ENCODE data around the gene MRPS18A. TPM values are rescaled to one million over a fixed set of nuclear protein-coding genes. Genes with fewer than 3 reads are reported as not detected.
"Not testable (repeated sequence)": the region's sequence is repeated elsewhere in the genome, so short reads cannot be mapped to it uniquely, and the experiment has no call there.

MRPS18A gene
- total and polyA plus RNA-seq, 5 experiments from 2014 or later: 28.9 to 63.1 (median 53.1) TPM

GRCh38 chr6:43703512-43704429 is 16.2 kb upstream of the MRPS18A start:
- H3K9me3 Mint-ChIP-seq: peaks cover 0 to 2% (median 0%) of the 10 kb centered on the region in 9 donors
- H3K36me3 Mint-ChIP-seq: no peaks in the 10 kb centered on the region
- no peak overlapping the region for H3K4me3 Mint-ChIP-seq
- DNase-seq (no peak), ATAC-seq (no peak)
- peaks cover 0 to 27% (median 2%) of the 10 kb centered on the region in 4 donors for H3K4me1 Mint-ChIP-seq
- H3K27ac Mint-ChIP-seq: no peak overlapping the region
- POLR2A ChIA-PET: no interaction called here
- peaks cover 16 to 55% (median 17%) of the 10 kb centered on the region in 5 donors for H3K27me3 Mint-ChIP-seq

GRCh38 chr6:43702534-43703440 is 15.2 kb upstream of the MRPS18A start:
- peaks cover 0 to 2% (median 0%) of the 10 kb centered on the region in 9 donors for H3K9me3 Mint-ChIP-seq
- H3K27me3 Mint-ChIP-seq: peaks cover 17 to 55% (median 22%) of the 10 kb centered on the region in 5 donors
- peaks cover 0 to 26% (median 2%) of the 10 kb centered on the region in 4 donors for H3K4me1 Mint-ChIP-seq
- DNase-seq: no peak
- no peak overlapping the region for H3K27ac Mint-ChIP-seq
- POLR2A ChIA-PET: no interaction called here
- no peak overlapping the region for H3K4me3 Mint-ChIP-seq
- ATAC-seq: peak; percentile 47 to 57
- H3K36me3 Mint-ChIP-seq: no peaks in the 10 kb centered on the region

- H3K27ac Mint-ChIP-seq: peak overlapping the region in 1 of 10 donors; percentile 9
- H3K27me3 Mint-ChIP-seq: peaks cover 17 to 53% (median 22%) of the 10 kb centered on the region in 5 donors
- no peak for DNase-seq
Observed at GRCh38 chr6:43702171-43702533, 14.6 kb upstream of the MRPS18A start.

GRCh38 chr6:43700939-43701560 is 13.5 kb upstream of the MRPS18A start:
- H3K36me3 Mint-ChIP-seq, POLR2A ChIA-PET, H3K9me3 Mint-ChIP-seq, H3K27ac Mint-ChIP-seq, H3K4me3 Mint-ChIP-seq, ATAC-seq, DNase-seq: not testable (repeated sequence)
- H3K4me1 Mint-ChIP-seq: peaks cover 0 to 14% (median under 1%) of the 10 kb centered on the region in 4 donors
- H3K27me3 Mint-ChIP-seq: peaks cover 17 to 42% (median 22%) of the 10 kb centered on the region in 5 donors

More at GRCh38 chr6:43702171-43702533, 14.6 kb upstream of the MRPS18A start:
- Mint-ChIP-seq H3K9me3 (peaks cover 0 to 2% (median 0%) of the 10 kb centered on the region in 9 donors), H3K4me1 (peaks cover 0 to 25% (median 2%) of the 10 kb centered on the region in 4 donors), H3K36me3 (no peaks in the 10 kb centered on the region), H3K4me3 (no peak overlapping the region)
- ATAC-seq: no peak
- POLR2A ChIA-PET: no interaction called here

GRCh38 chr6:43699564-43700186 is 12.1 kb upstream of the MRPS18A start:
- DNase-seq (no peak), ATAC-seq (no peak)
- Mint-ChIP-seq H3K9me3 (peaks cover 0 to 2% (median 0%) of the 10 kb centered on the region in 9 donors), H3K36me3 (no peaks in the 10 kb centered on the region), H3K4me3 (no peak overlapping the region), H3K4me1 (peaks cover 0 to 11% (median under 1%) of the 10 kb centered on the region in 4 donors), H3K27ac (peak overlapping the region in 1 of 10 donors; percentile 72), H3K27me3 (peaks cover 11 to 47% (median 24%) of the 10 kb centered on the region in 5 donors)
- POLR2A ChIA-PET: no interaction called here

GRCh38 chr6:43698584-43699349 is 11.2 kb upstream of the MRPS18A start:
- ATAC-seq: no peak
- H3K4me1 Mint-ChIP-seq: peaks cover 0 to 9% (median under 1%) of the 10 kb centered on the region in 4 donors
- peaks cover 0 to 2% (median 0%) of the 10 kb centered on the region in 9 donors for H3K9me3 Mint-ChIP-seq
- no peak for DNase-seq
- no peaks in the 10 kb centered on the region for H3K36me3 Mint-ChIP-seq
- H3K27ac Mint-ChIP-seq: no peak overlapping the region
- H3K4me3 Mint-ChIP-seq: no peak overlapping the region
- POLR2A ChIA-PET: no interaction called here
- peaks cover 10 to 50% (median 25%) of the 10 kb centered on the region in 5 donors for H3K27me3 Mint-ChIP-seq

- peaks cover 0 to 2% (median 0%) of the 10 kb centered on the region in 9 donors for H3K9me3 Mint-ChIP-seq
Observed at GRCh38 chr6:43697421-43697820, 9.8 kb upstream of the MRPS18A start.

GRCh38 chr6:43695967-43696291 is 8.3 kb upstream of the MRPS18A start:
- Mint-ChIP-seq H3K4me3 (no peak overlapping the region), H3K27ac (no peak overlapping the region), H3K4me1 (no peaks in the 10 kb centered on the region), H3K27me3 (peaks cover 0 to 30% (median 17%) of the 10 kb centered on the region in 5 donors), H3K36me3 (no peaks in the 10 kb centered on the region), H3K9me3 (no peaks in the 10 kb centered on the region)
- POLR2A ChIA-PET: interaction anchor here (0.6 kb wide), 1 partner anchor 551 kb away, joined by 3 read pairs; the partner anchor contains the start of gene HSP90AB1
- DNase-seq (no peak), ATAC-seq (no peak)

More at GRCh38 chr6:43697421-43697820, 9.8 kb upstream of the MRPS18A start:
- DNase-seq (no peak), ATAC-seq (no peak)
- POLR2A ChIA-PET: no interaction called here
- no peak overlapping the region for H3K27ac Mint-ChIP-seq
- peaks cover 8 to 45% (median 22%) of the 10 kb centered on the region in 5 donors for H3K27me3 Mint-ChIP-seq
- peaks cover 0 to 3% (median under 1%) of the 10 kb centered on the region in 4 donors for H3K4me1 Mint-ChIP-seq
- H3K36me3 Mint-ChIP-seq: no peaks in the 10 kb centered on the region
- no peak overlapping the region for H3K4me3 Mint-ChIP-seq

GRCh38 chr6:43695215-43695966 is 7.8 kb upstream of the MRPS18A start:
- H3K9me3 Mint-ChIP-seq: no peaks in the 10 kb centered on the region
- no peak for ATAC-seq
- no peak for DNase-seq
- no peak overlapping the region for H3K27ac Mint-ChIP-seq
- H3K4me3 Mint-ChIP-seq: no peak overlapping the region
- no peaks in the 10 kb centered on the region for H3K36me3 Mint-ChIP-seq
- H3K27me3 Mint-ChIP-seq: peaks cover 0 to 27% (median 15%) of the 10 kb centered on the region in 5 donors
- H3K4me1 Mint-ChIP-seq: no peaks in the 10 kb centered on the region
- POLR2A ChIA-PET: interaction anchor here (0.6 kb wide), 1 partner anchor 552 kb away, joined by 3 read pairs; the partner anchor contains the start of gene HSP90AB1

GRCh38 chr6:43689421-43689820 is 1.8 kb upstream of the MRPS18A start:
- Mint-ChIP-seq H3K27ac (no peak overlapping the region), H3K4me1 (peaks cover 15 to 36% (median 31%) of the 10 kb centered on the region in 4 donors), H3K9me3 (no peaks in the 10 kb centered on the region), H3K36me3 (peaks cover 0 to 6% (median 0%) of the 10 kb centered on the region in 3 donors), H3K4me3 (peak overlapping the region in 2 of 10 donors; percentile 9 to 36), H3K27me3 (peaks cover 0 to 2% (median under 1%) of the 10 kb centered on the region in 5 donors)
- ATAC-seq: no peak
- DNase-seq: no peak
- POLR2A ChIA-PET: no interaction called here
